ENCODE results near the gene LPO.

Gene LPO

GRCh38 chr17:58277802-58278595, 39.6 kb downstream of the LPO start:
- no peak for DNase-seq (ENCODE audit: low read depth in 2 of 2)

GRCh38 chr17:58278661-58279015, 40.3 kb downstream of the LPO start:
- DNase-seq (ENCODE audit: low read depth in 2 of 2), result no peak

GRCh38 chr17:58279016-58279711, 40.8 kb downstream of the LPO start:
- DNase-seq (ENCODE audit: low read depth in 2 of 2), result no peak

GRCh38 chr17:58279736-58280479, 41.5 kb downstream of the LPO start:
- DNase-seq (ENCODE audit: low read depth in 2 of 2), result no peak

GRCh38 chr17:58280480-58281217, 42.3 kb downstream of the LPO start, which contains the start of gene MPO:
MPO (minus strand) TSS chr17:58280935; CDS start chr17:58280758, 177 bp downstream.
- DNase-seq (ENCODE audit: low read depth in 2 of 2), result no peak

GRCh38 chr17:58281511-58282011, 43.2 kb downstream of the LPO start:
- no peak for DNase-seq (ENCODE audit: low read depth in 2 of 2)

GRCh38 chr17:58282442-58282841, 44.1 kb downstream of the LPO start:
- DNase-seq (ENCODE audit: low read depth in 2 of 2), result no peak

- DNase-seq (ENCODE audit: low read depth in 2 of 2), result no peak
Measured at GRCh38 chr17:58283674-58284612, 45.6 kb downstream of the LPO start.

- DNase-seq (ENCODE audit: low read depth in 2 of 2), result no peak
Measured at GRCh38 chr17:58284613-58285421, 46.4 kb downstream of the LPO start.

GRCh38 chr17:58285422-58285810, 47.0 kb downstream of the LPO start:
- DNase-seq (ENCODE audit: low read depth in 2 of 2), result no peak

GRCh38 chr17:58289869-58290268, 51.5 kb downstream of the LPO start:
- no peak for DNase-seq (ENCODE audit: low read depth in 2 of 2)

GRCh38 chr17:58291246-58291645, 52.9 kb downstream of the LPO start:
- no peak for DNase-seq (ENCODE audit: low read depth in 2 of 2)

GRCh38 chr17:58294034-58294433, 55.6 kb downstream of the LPO start:
- no peak for DNase-seq (ENCODE audit: low read depth in 2 of 2)

GRCh38 chr17:58300336-58300735, 62.0 kb downstream of the LPO start:
- DNase-seq (ENCODE audit: low read depth in 2 of 2), result no peak

GRCh38 chr17:58301504-58302150, 63.2 kb downstream of the LPO start:
- DNase-seq (ENCODE audit: low read depth in 2 of 2), result no peak

- no peak for DNase-seq (ENCODE audit: low read depth in 2 of 2)
Measured at GRCh38 chr17:58302171-58302918, 64.0 kb downstream of the LPO start.

GRCh38 chr17:58302919-58303585, 64.7 kb downstream of the LPO start:
- no peak for DNase-seq (ENCODE audit: low read depth in 2 of 2)

Measured in stimulated activated CD8-positive, alpha-beta memory T cell treated with anti-CD3 and anti-CD28 coated beads, Interleukin-15, amount 100 ng/mL, for 48 hours (primary cell).